Cerebellar cortex (tissue), 1 donor: Measurements from ENCODE around the gene VPS37B.

Experiments used
- DNase-seq: peaks from one replicate; pipeline ENCODE4 v3.0.0-alpha.2; 2015; ENCODE audit warnings: low spot score

The VPS37B gene

GRCh38 chr12:122866379-122866778 lies 29.5 kb downstream of the VPS37B start:
- no peak for DNase-seq

GRCh38 chr12:122865268-122866231 lies 30.4 kb downstream of the VPS37B start:
- DNase-seq: peak; percentile 58

GRCh38 chr12:122864894-122865253 lies 31.1 kb downstream of the VPS37B start:
- no peak for DNase-seq

GRCh38 chr12:122862872-122863701 lies 32.8 kb downstream of the VPS37B start:
- DNase-seq: no peak

GRCh38 chr12:122862110-122862634 lies 33.8 kb downstream of the VPS37B start:
- no peak for DNase-seq

- DNase-seq: no peak
Observed at GRCh38 chr12:122861587-122861970, 34.3 kb downstream of the VPS37B start.

- no peak for DNase-seq
Observed at GRCh38 chr12:122860854-122861586, 34.9 kb downstream of the VPS37B start.

GRCh38 chr12:122860040-122860853 lies 35.7 kb downstream of the VPS37B start:
- peak; percentile 85 for DNase-seq

GRCh38 chr12:122859303-122860039 lies 36.5 kb downstream of the VPS37B start:
- no peak for DNase-seq

GRCh38 chr12:122858591-122859302 lies 37.2 kb downstream of the VPS37B start:
- no peak for DNase-seq

GRCh38 chr12:122858171-122858570 lies 37.8 kb downstream of the VPS37B start:
- no peak for DNase-seq

GRCh38 chr12:122856999-122857671 lies 38.8 kb downstream of the VPS37B start:
- no peak for DNase-seq

GRCh38 chr12:122855928-122856831 lies 39.7 kb downstream of the VPS37B start:
- no peak for DNase-seq

- no peak for DNase-seq
Observed at GRCh38 chr12:122855071-122855829, 40.7 kb downstream of the VPS37B start.

GRCh38 chr12:122854554-122854953 lies 41.4 kb downstream of the VPS37B start:
- DNase-seq: no peak

GRCh38 chr12:122853582-122854245 lies 42.2 kb downstream of the VPS37B start:
- no peak for DNase-seq
